Common myeloid progenitor, CD34-positive (primary cell): ENCODE results near the gene STEAP2.

Source experiments
- CTCF ChIA-PET: fragments of 350-600 bp; sonication (Branson Sonifier 250); formaldehyde crosslinking; loops from one replicate; lab custom pipeline; 2021; ENCODE audit warnings: antibody characterized with exemption; lab: Charles Lee
- POLR2A ChIA-PET: fragments of 350-600 bp; sonication (Branson Sonifier 250); formaldehyde crosslinking; loops from one replicate; lab custom pipeline; 2021; ENCODE audit warnings: antibody characterized with exemption; lab: Charles Lee
- DNase-seq, 3 donors: peaks; one replicate each; pipeline versions ENCODE4 v3.0.0 to v3.0.0-alpha.2; 2013
- H3K27ac ChIP-seq, 2 experiments: 1 replicate in 1 of 2; 2 replicates in 1 of 2; pipeline ENCODE4 v1.7.0; 2013; ENCODE audit warnings: inconsistent platforms in 2 of 2, low read length in 2 of 2, mild to moderate bottlenecking in 2 of 2, low read depth in 1 of 2, moderate library complexity in 1 of 2; ENCODE audit not compliant: severe bottlenecking in 2 of 2, insufficient read depth in 1 of 2, poor library complexity in 1 of 2
- H3K27me3 ChIP-seq, 5 experiments: replicated peaks in 2 of 5; 1 replicate in 3 of 5; 2 replicates in 2 of 5; pipeline versions ENCODE4 v1.6.1 to v1.7.0; 2013; ENCODE audit warnings: low read length in 4 of 5, mild to moderate bottlenecking in 2 of 5, moderate library complexity in 2 of 5, inconsistent platforms in 1 of 5; ENCODE audit not compliant: insufficient read depth in 5 of 5, control insufficient read depth in 4 of 5
- H3K36me3 ChIP-seq, 4 experiments: 1 replicate in 2 of 4; 2 replicates in 2 of 4; pipeline versions ENCODE4 v1.6.1 to v1.7.0; 2013; ENCODE audit warnings: low read length in 3 of 4, control low read depth in 1 of 4, mild to moderate bottlenecking in 1 of 4; ENCODE audit not compliant: control insufficient read depth in 4 of 4, insufficient read depth in 4 of 4
- H3K4me1 ChIP-seq, 4 experiments: 1 replicate in 3 of 4; 2 replicates in 1 of 4; pipeline versions ENCODE4 v1.6.1 to v1.7.1; 2013; ENCODE audit warnings: low read length in 3 of 4, mild to moderate bottlenecking in 3 of 4, control low read depth in 1 of 4, inconsistent platforms in 1 of 4, moderate library complexity in 1 of 4; ENCODE audit not compliant: control insufficient read depth in 4 of 4, insufficient read depth in 4 of 4; ENCODE audit errors: control extremely low read depth in 1 of 4
- H3K4me3 ChIP-seq, 7 experiments: 1 replicate in 4 of 7; 2 replicates in 3 of 7; pipeline versions ENCODE4 v1.5.1 to v1.7.0; 2013; ENCODE audit warnings: mild to moderate bottlenecking in 7 of 7, low read length in 6 of 7, moderate library complexity in 6 of 7, inconsistent platforms in 2 of 7, low read depth in 2 of 7, control low read depth in 1 of 7; ENCODE audit not compliant: insufficient read depth in 4 of 7, control insufficient read depth in 1 of 7; ENCODE audit errors: extremely low read depth in 1 of 7
- H3K9me3 ChIP-seq, 5 experiments: 1 replicate in 4 of 5; 2 replicates in 1 of 5; pipeline versions ENCODE4 v1.6.1 to v1.7.1; 2013; ENCODE audit warnings: low read length in 4 of 5, mild to moderate bottlenecking in 2 of 5, inconsistent platforms in 1 of 5, low read depth in 1 of 5, moderate library complexity in 1 of 5; ENCODE audit not compliant: control insufficient read depth in 4 of 5, insufficient read depth in 2 of 5; ENCODE audit errors: control extremely low read depth in 1 of 5
- whole genome bisulfite sequencing: methylation state at CpG from one replicate; pipeline ENCODE4 v1.1.5; 2013; ENCODE audit not compliant: insufficient coverage; 5-methylcytosine and 5-hydroxymethylcytosine counted together

STEAP2 gene

GRCh38 chr7:90172624-90173023 lies 38.9 kb upstream of the STEAP2 start:
- no peak for DNase-seq
- no peaks in the 10 kb centered on the region for H3K27me3 ChIP-seq
- H3K4me1 ChIP-seq, result no peaks in the 10 kb centered on the region
- no peaks in the 10 kb centered on the region for H3K36me3 ChIP-seq
- 95% methylated on average over 6 of the region's 6 CpGs for WGBS
- no peak overlapping the region for H3K4me3 ChIP-seq
- H3K9me3 ChIP-seq, result peaks cover 0 to 11% (median 7%) of the 10 kb centered on the region in 5 experiments
- CTCF ChIA-PET, result interaction anchor here (1.0 to 1.6 kb wide), 2 partner anchors 15 to 19 kb away, joined by 3 to 4 read pairs; partner anchors contain the start of gene STEAP1
- POLR2A ChIA-PET, result no interaction called here
- no peak overlapping the region for H3K27ac ChIP-seq

DNA sequence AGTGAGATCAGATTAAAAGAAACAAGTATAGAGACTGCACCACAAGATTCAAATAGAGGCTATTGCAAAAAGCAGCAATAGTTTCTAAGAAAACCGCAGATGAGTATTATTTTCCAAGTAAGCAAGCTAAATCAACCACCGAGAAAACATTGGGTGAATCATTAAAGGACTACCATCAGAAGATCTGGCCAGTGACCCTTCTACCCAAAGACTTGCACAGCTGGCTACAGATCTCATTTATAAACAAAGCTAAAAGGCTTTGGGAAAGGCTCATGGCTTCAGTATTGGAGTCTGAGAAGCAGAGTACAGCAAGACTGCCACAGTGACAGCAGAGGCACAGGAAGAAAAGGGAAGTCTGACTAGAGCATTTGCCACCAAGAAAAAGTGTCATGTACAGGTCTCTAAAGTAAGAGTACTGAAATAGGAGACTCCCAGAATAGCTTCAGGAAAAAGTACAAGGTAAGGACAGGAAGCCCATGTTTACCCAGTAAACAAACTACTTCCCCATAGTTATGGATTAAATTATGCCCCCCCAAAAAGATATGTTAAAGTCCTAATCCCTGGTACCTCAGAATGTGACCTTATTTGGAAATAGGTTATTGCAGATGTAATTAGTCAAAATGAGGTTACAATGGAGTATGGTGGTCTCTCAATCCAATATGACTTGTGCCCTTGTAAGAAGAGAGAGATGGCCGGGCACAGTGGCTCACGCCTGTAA lies 38.3 kb upstream of the STEAP2 start:
- Histone ChIP-seq H3K4me3 (no peak overlapping the region), H3K27me3 (no peaks in the 10 kb centered on the region), H3K4me1 (no peaks in the 10 kb centered on the region), H3K27ac (no peak overlapping the region), H3K36me3 (no peaks in the 10 kb centered on the region), H3K9me3 (peaks cover 0 to 11% (median 7%) of the 10 kb centered on the region in 5 experiments)
- POLR2A ChIA-PET, result no interaction called here
- CTCF ChIA-PET, result interaction anchor here (1.0 to 1.6 kb wide), 2 partner anchors 14 to 19 kb away, joined by 3 to 4 read pairs; partner anchors contain the start of gene STEAP1
- no peak for DNase-seq
- 97% methylated on average over 4 of the region's 4 CpGs for WGBS

DNA sequence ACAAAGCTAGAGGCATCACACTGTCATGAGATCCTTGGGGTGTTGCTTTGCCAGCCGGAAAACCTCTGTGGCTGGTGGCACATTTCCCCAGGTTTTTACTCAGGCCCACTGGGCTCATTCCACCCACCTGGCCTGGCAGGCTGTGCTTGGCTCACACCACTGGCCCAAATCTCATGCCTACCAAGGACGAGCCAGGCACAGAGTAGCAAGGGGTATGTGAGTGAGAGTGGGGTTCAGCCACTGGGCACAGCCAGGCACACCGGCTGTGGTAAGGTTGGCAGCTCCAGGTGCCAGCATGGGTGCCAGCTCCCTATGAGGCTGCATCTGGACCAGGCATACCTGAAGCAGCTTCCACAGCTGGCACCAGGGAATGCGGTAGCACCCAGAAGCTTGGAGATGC lies 35.9 kb upstream of the STEAP2 start:
- POLR2A ChIA-PET, result no interaction called here
- WGBS, result 100% methylated on average over 2 of the region's 4 CpGs

GRCh38 chr7:90176195-90176594 lies 35.3 kb upstream of the STEAP2 start:
- H3K4me3 ChIP-seq, result no peak overlapping the region
- WGBS, result 100% methylated on average over 1 of the region's 1 CpG
- H3K4me1 ChIP-seq, result no peaks in the 10 kb centered on the region
- POLR2A ChIA-PET, result no interaction called here
- no peaks in the 10 kb centered on the region for H3K36me3 ChIP-seq
- no peak for DNase-seq
- H3K27ac ChIP-seq, result no peak overlapping the region
- CTCF ChIA-PET, result interaction anchor here (0.8 kb wide), 1 partner anchor 255 kb away, joined by 3 read pairs; no protein-coding TSS in a partner anchor
- no peaks in the 10 kb centered on the region for H3K27me3 ChIP-seq
- peaks cover 0 to 9% (median 7%) of the 10 kb centered on the region in 5 experiments for H3K9me3 ChIP-seq

More for the DNA sequence above, 35.9 kb upstream of the STEAP2 start:
- DNase-seq, result no peak
- Histone ChIP-seq H3K27ac (no peak overlapping the region), H3K9me3 (peaks cover 0 to 9% (median 7%) of the 10 kb centered on the region in 5 experiments), H3K4me3 (no peak overlapping the region), H3K27me3 (no peaks in the 10 kb centered on the region), H3K4me1 (no peaks in the 10 kb centered on the region), H3K36me3 (no peaks in the 10 kb centered on the region)
- CTCF ChIA-PET, result interaction anchor here (0.8 kb wide), 1 partner anchor 256 kb away, joined by 3 read pairs; no protein-coding TSS in a partner anchor

GRCh38 chr7:90178166-90178565 lies 33.4 kb upstream of the STEAP2 start:
- no peaks in the 10 kb centered on the region for H3K27me3 ChIP-seq
- no peak for DNase-seq
- no peaks in the 10 kb centered on the region for H3K4me1 ChIP-seq
- H3K27ac ChIP-seq, result no peak overlapping the region
- H3K9me3 ChIP-seq, result peaks cover 0 to 9% (median 7%) of the 10 kb centered on the region in 5 experiments
- H3K36me3 ChIP-seq, result no peaks in the 10 kb centered on the region
- H3K4me3 ChIP-seq, result no peak overlapping the region
- ChIA-PET CTCF (interaction anchor here (0.8 to 1.5 kb wide), 3 partner anchors 10 to 16 kb away, joined by 3 read pairs; no protein-coding TSS in a partner anchor), POLR2A (no interaction called here)
- no CpG with 5 or more reads among the region's 2 CpGs for WGBS

GRCh38 chr7:90178679-90179278 lies 32.8 kb upstream of the STEAP2 start:
- peak; percentile 10 to 63 (median 50) for DNase-seq
- Histone ChIP-seq H3K4me1 (no peaks in the 10 kb centered on the region), H3K27me3 (no peaks in the 10 kb centered on the region), H3K27ac (no peak overlapping the region), H3K36me3 (no peaks in the 10 kb centered on the region), H3K4me3 (no peak overlapping the region), H3K9me3 (peaks cover 0 to 9% (median 7%) of the 10 kb centered on the region in 5 experiments)
- POLR2A ChIA-PET, result no interaction called here
- WGBS, result 89% methylated on average over 4 of the region's 6 CpGs
- CTCF ChIA-PET, result interaction anchor here (0.8 to 1.5 kb wide), 3 partner anchors 9 to 16 kb away, joined by 3 read pairs; no protein-coding TSS in a partner anchor
